H1 (cell line): Measurements from ENCODE around the gene EPHA5.

Source experiments
- ATF2 ChIP-seq: IDR thresholded peaks from 2 replicates; pipeline ENCODE4 v1.6.1; 2012; ENCODE audit warnings: low read length, inconsistent platforms
- ATF3 ChIP-seq: IDR thresholded peaks from 2 replicates; pipeline ENCODE4 v1.6.1; 2011; ENCODE audit warnings: low read depth, mild to moderate bottlenecking, low read length; ENCODE audit not compliant: insufficient read depth
- CHD2 ChIP-seq: IDR thresholded peaks from 2 replicates; pipeline ENCODE4 v1.6.1; 2012; ENCODE audit warnings: low read length, improper control_type of control experiment
- CREB1 ChIP-seq: IDR thresholded peaks from 2 replicates; pipeline ENCODE4 v1.6.1; 2012; ENCODE audit warnings: inconsistent platforms
- CTCF ChIP-seq, 3 experiments: IDR thresholded peaks; 1 replicate in 2 of 3; 2 replicates in 1 of 3; pipeline versions ENCODE4 v1.5.1 to v1.6.1; 2011; ENCODE audit warnings: low read length in 3 of 3, mild to moderate bottlenecking in 3 of 3, inconsistent platforms in 2 of 3, low read depth in 1 of 3, moderate library complexity in 1 of 3; ENCODE audit not compliant: insufficient read depth in 1 of 3; ENCODE audit errors: control extremely low read depth in 1 of 3
- EP300 ChIP-seq, 2 experiments: IDR thresholded peaks; 1 replicate in 1 of 2; 2 replicates in 1 of 2; pipeline ENCODE4 v1.6.1; 2011 to 2012; ENCODE audit warnings: low read depth in 2 of 2, low read length in 2 of 2, mild to moderate bottlenecking in 2 of 2, borderline replicate concordance in 1 of 2, inconsistent platforms in 1 of 2, moderate library complexity in 1 of 2
- EZH2 ChIP-seq: fragments of 200-600 bp; sonication (generic); IDR thresholded peaks from 2 replicates; pipeline ENCODE4 v1.7.1; 2012; ENCODE audit warnings: low read depth, mild to moderate bottlenecking, moderate library complexity, low read length, inconsistent platforms; ENCODE audit not compliant: severe bottlenecking
- GTF2F1 ChIP-seq: IDR thresholded peaks from 2 replicates; pipeline ENCODE4 v1.6.1; 2012; ENCODE audit warnings: low read depth, low read length, improper control_type of control experiment, borderline replicate concordance
- POLR2A ChIP-seq, 2 experiments: IDR thresholded peaks; 1 replicate in 1 of 2; 2 replicates in 1 of 2; pipeline ENCODE4 v1.6.1; 2011; ENCODE audit warnings: low read depth in 2 of 2, low read length in 2 of 2, mild to moderate bottlenecking in 2 of 2; ENCODE audit errors: control extremely low read depth in 1 of 2
- SRF ChIP-seq: IDR thresholded peaks from 2 replicates; pipeline ENCODE4 v1.6.1; 2011; ENCODE audit warnings: mild to moderate bottlenecking, low read depth, low read length, moderate library complexity
- TAF1 ChIP-seq: IDR thresholded peaks from 2 replicates; pipeline ENCODE4 v1.6.1; 2011; ENCODE audit warnings: mild to moderate bottlenecking, low read depth, low read length
- USF2 ChIP-seq: IDR thresholded peaks from 2 replicates; pipeline ENCODE4 v1.6.1; 2011; ENCODE audit warnings: low read length, improper control_type of control experiment

- TF ChIP-seq EZH2 (no peak), SRF (no peak), CTCF (IDR thresholded peaks at IDR 0.05; ENCODE audit: control extremely low read depth in 1 of 3, insufficient read depth in 1 of 3, low read depth in 1 of 3, low read length in 3 of 3) (no peak), CREB1 (no peak), POLR2A (IDR thresholded peaks at IDR 0.05; ENCODE audit: control extremely low read depth in 1 of 2, low read depth in 2 of 2, low read length in 2 of 2) (no peak), USF2 (no peak), GTF2F1 (no peak), EP300 (IDR thresholded peaks at IDR 0.05; ENCODE audit: borderline replicate concordance in 1 of 2, low read depth in 2 of 2, low read length in 2 of 2) (no peak), TAF1 (no peak), ATF2 (no peak), ATF3 (no peak), CHD2 (no peak)
These were observed 171.7 kb downstream of the EPHA5 start for GRCh38 chr4:65498606-65499005.
